Measurements from ENCODE around the gene AOPEP. TPM values are rescaled to one million over a fixed set of nuclear protein-coding genes. Genes with fewer than 3 reads are reported as not detected.

AOPEP gene
- total RNA-seq, 4 donors from 2014 or later = 252 to 375 (median 312) TPM

GRCh38 chr9:95037789-95038521, 311.5 kb downstream of the AOPEP start:
- no peaks in the 10 kb centered on the region for H3K9me3 ChIP-seq
- H3K36me3 ChIP-seq = peaks cover 0 to 25% of the 10 kb centered on the region in 2 donors
- ATAC-seq = no peak
- H3K4me1 ChIP-seq = peaks cover 35 to 98% (median 46%) of the 10 kb centered on the region in 3 donors
- TF ChIP-seq EP300 (IDR thresholded peaks at IDR 0.05) (no peak), POLR2A (IDR thresholded peaks at IDR 0.05) (no peak), POLR2AphosphoS5 (IDR thresholded peaks at IDR 0.05) (no peak)
- TF ChIP-seq, protein P1, sequence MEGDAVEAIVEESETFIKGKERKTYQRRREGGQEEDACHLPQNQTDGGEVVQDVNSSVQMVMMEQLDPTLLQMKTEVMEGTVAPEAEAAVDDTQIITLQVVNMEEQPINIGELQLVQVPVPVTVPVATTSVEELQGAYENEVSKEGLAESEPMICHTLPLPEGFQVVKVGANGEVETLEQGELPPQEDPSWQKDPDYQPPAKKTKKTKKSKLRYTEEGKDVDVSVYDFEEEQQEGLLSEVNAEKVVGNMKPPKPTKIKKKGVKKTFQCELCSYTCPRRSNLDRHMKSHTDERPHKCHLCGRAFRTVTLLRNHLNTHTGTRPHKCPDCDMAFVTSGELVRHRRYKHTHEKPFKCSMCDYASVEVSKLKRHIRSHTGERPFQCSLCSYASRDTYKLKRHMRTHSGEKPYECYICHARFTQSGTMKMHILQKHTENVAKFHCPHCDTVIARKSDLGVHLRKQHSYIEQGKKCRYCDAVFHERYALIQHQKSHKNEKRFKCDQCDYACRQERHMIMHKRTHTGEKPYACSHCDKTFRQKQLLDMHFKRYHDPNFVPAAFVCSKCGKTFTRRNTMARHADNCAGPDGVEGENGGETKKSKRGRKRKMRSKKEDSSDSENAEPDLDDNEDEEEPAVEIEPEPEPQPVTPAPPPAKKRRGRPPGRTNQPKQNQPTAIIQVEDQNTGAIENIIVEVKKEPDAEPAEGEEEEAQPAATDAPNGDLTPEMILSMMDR (IDR thresholded peaks at IDR 0.05) = no peak
- H3K27me3 ChIP-seq = no peaks in the 10 kb centered on the region
- WGBS, 2 donors (ENCODE audit: low coverage in 1 of 2) = 53 to 60% methylated on average over 5 of the region's 7 CpGs
- H3K27ac ChIP-seq = peak overlapping the region; percentile 37 to 99 (median 76)
- H3K4me3 ChIP-seq = no peak overlapping the region

DNA sequence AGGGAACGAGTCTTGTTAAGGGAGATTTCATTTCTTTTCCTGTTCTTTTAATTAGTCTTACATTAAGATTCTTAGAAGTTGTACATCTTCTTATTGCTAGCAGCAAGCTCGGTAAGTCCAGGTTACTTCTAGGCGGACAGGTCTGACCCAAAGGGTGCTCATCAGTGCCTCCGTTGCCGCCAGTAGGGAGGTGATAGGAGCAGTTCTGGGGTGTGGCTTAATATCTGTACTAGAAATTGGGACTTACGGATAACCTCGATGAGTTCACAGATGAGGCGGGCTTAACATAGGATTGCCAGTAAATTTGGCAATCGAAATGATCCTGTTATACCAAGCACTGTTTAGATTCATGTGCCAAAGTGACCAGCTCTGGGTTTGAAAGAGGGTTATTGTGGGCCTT, 312.2 kb downstream of the AOPEP start:
- Histone ChIP-seq H3K36me3 (peaks cover 0 to 28% of the 10 kb centered on the region in 2 donors), H3K27me3 (no peaks in the 10 kb centered on the region), H3K4me1 (peaks cover 33 to 98% (median 43%) of the 10 kb centered on the region in 3 donors), H3K9me3 (no peaks in the 10 kb centered on the region), H3K27ac (peak overlapping the region in 3 of 4 donors; percentile 53 to 99 (median 98)), H3K4me3 (no peak overlapping the region)
- ATAC-seq = no peak
- WGBS, 2 donors (ENCODE audit: low coverage in 1 of 2) = 71 to 89% methylated on average over 9 of the region's 9 CpGs
- TF ChIP-seq, protein P1 (IDR thresholded peaks at IDR 0.05) = no peak
- TF ChIP-seq POLR2AphosphoS5 (IDR thresholded peaks at IDR 0.05) (no peak), EP300 (IDR thresholded peaks at IDR 0.05) (no peak), POLR2A (IDR thresholded peaks at IDR 0.05) (no peak)

DNA sequence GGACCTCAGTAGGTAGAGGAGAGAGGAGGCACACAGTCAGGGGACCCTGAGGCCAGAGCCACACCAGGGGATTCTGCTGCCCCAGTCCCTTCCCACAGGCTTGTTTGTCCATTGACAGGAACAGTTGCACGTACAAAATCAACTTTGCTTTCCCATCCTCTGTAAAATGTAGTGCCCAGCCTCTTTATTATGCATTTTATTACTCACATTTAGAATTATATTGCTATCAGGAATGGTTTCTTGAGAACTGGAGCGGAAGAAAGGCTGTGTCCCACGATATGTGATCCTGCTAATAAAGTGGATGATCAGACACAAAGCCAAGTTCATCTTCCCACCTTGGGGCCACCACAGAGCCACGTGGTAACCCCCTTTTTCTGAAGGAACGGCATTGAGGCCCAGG, 313.6 kb downstream of the AOPEP start:
- no peak for TF ChIP-seq POLR2AphosphoS5 (IDR thresholded peaks at IDR 0.05)
- TF ChIP-seq, protein P1 (IDR thresholded peaks at IDR 0.05) = no peak
- TF ChIP-seq POLR2A (IDR thresholded peaks at IDR 0.05) = no peak
- no peak for TF ChIP-seq EP300 (IDR thresholded peaks at IDR 0.05)
- WGBS, 2 donors (ENCODE audit: low coverage in 1 of 2) = 51% methylated on average over 5 of the region's 5 CpGs; no CpG with 5 or more reads in 1 of the 2 donors
- Histone ChIP-seq H3K36me3 (peaks cover 0 to 37% of the 10 kb centered on the region in 2 donors), H3K9me3 (no peaks in the 10 kb centered on the region), H3K4me1 (peaks cover 39 to 98% (median 46%) of the 10 kb centered on the region in 3 donors), H3K27me3 (no peaks in the 10 kb centered on the region), H3K27ac (peak overlapping the region in 2 of 4 donors; percentile 49 to 61), H3K4me3 (no peak overlapping the region)
- ATAC-seq = no peak

GRCh38 chr9:95043826-95044225, 317.3 kb downstream of the AOPEP start:
- 40 to 51% methylated on average over 4 to 5 of the region's 5 CpGs for WGBS, 2 donors (ENCODE audit: low coverage in 1 of 2)
- peaks cover 17 to 97% (median 27%) of the 10 kb centered on the region in 3 donors for H3K4me1 ChIP-seq
- no peaks in the 10 kb centered on the region for H3K9me3 ChIP-seq
- no peak for ATAC-seq
- no peak for TF ChIP-seq POLR2AphosphoS5 (IDR thresholded peaks at IDR 0.05)
- TF ChIP-seq, protein P1 (IDR thresholded peaks at IDR 0.05) = no peak
- TF ChIP-seq POLR2A (IDR thresholded peaks at IDR 0.05) = no peak
- TF ChIP-seq EP300 (IDR thresholded peaks at IDR 0.05) = no peak
- H3K4me3 ChIP-seq = no peak overlapping the region
- peaks cover 0 to 33% of the 10 kb centered on the region in 2 donors for H3K36me3 ChIP-seq
- H3K27me3 ChIP-seq = no peaks in the 10 kb centered on the region
- H3K27ac ChIP-seq = peak overlapping the region; percentile 7 to 89 (median 50)

Measured in gastroesophageal sphincter (tissue), 4 donors.